Measurements from ENCODE around the gene VPS35L.

VPS35L gene

DNA sequence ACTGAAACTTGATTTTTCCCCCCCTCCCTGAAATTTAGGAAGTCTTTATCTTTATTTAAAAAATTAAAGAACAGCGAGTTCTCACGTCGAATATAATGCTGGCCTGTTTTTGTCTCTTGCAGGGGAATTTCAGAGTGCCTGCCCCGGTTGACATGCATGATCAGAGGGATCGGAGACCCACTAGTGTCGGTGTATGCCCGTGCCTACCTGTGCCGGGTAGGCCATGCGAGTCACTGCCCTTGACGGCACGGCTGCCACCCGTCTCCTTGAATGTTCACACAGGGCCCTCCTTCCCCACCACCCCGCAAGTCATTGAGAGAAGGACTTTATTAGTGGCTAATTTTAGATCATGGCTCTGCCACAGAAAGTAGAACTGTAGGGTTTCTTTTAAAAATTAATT is 54.7 kb downstream of the VPS35L start:
- Histone ChIP-seq H4K20me1 (ENCODE audit: control insufficient read depth, insufficient read depth, low read depth, low read length) (no peaks in the 10 kb centered on the region), H3K4me1 (ENCODE audit: control insufficient read depth, low read length) (no peaks in the 10 kb centered on the region), H3K27ac (ENCODE audit: low read depth, low read length) (no peak overlapping the region), H3K9me3 (ENCODE audit: control insufficient read depth, insufficient read depth, low read length) (no peaks in the 10 kb centered on the region), H3K4me3 (ENCODE audit: low read length) (no peak overlapping the region), H3K4me2 (ENCODE audit: low read length) (no peak overlapping the region), H3K79me2 (ENCODE audit: control insufficient read depth, low read length) (no peaks in the 10 kb centered on the region), H3K9me2 (replicated peaks; ENCODE audit: control insufficient read depth, low read length) (no peaks in the 10 kb centered on the region), H3F3A (ENCODE audit: control insufficient read depth, insufficient read depth) (no peaks in the 10 kb centered on the region), H3K27me3 (ENCODE audit: control insufficient read depth, low read length) (no peaks in the 10 kb centered on the region), H3K36me3 (ENCODE audit: control insufficient read depth, low read length) (no peaks in the 10 kb centered on the region)
- TF ChIP-seq EZH2phosphoT487 (IDR thresholded peaks at IDR 0.05; ENCODE audit: borderline replicate concordance, low read length), result no peak
- TF ChIP-seq, protein P1, sequence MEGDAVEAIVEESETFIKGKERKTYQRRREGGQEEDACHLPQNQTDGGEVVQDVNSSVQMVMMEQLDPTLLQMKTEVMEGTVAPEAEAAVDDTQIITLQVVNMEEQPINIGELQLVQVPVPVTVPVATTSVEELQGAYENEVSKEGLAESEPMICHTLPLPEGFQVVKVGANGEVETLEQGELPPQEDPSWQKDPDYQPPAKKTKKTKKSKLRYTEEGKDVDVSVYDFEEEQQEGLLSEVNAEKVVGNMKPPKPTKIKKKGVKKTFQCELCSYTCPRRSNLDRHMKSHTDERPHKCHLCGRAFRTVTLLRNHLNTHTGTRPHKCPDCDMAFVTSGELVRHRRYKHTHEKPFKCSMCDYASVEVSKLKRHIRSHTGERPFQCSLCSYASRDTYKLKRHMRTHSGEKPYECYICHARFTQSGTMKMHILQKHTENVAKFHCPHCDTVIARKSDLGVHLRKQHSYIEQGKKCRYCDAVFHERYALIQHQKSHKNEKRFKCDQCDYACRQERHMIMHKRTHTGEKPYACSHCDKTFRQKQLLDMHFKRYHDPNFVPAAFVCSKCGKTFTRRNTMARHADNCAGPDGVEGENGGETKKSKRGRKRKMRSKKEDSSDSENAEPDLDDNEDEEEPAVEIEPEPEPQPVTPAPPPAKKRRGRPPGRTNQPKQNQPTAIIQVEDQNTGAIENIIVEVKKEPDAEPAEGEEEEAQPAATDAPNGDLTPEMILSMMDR (IDR thresholded peaks at IDR 0.05; ENCODE audit: low read depth, low read length, poor library complexity, severe bottlenecking), result no peak

DNA sequence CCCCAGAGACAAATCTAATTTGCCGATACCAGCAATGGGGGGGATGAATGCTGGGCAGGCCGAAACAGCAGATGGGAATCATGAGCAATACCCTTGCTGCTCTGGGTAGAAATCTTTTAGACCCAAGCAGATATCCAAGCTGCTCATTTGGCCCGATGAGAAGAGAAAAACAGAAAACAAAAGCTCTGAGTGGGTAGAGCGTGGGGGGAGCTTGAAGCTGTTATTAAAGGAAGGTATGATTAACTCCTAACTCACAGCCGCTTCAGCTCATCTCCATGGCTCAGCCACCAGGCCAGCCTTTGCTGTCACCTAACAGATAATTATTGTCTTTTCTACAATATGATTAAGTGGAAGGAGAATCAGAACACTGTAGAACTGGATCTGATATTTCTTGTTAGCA is 58.3 kb downstream of the VPS35L start:
- H3K4me1 ChIP-seq (ENCODE audit: control insufficient read depth, low read length), result no peaks in the 10 kb centered on the region
- H3K9me3 ChIP-seq (ENCODE audit: control insufficient read depth, insufficient read depth, low read length), result no peaks in the 10 kb centered on the region
- no peak overlapping the region for H3K4me2 ChIP-seq (ENCODE audit: low read length)
- no peak overlapping the region for H3K27ac ChIP-seq (ENCODE audit: low read depth, low read length)
- no peak for TF ChIP-seq EZH2phosphoT487 (IDR thresholded peaks at IDR 0.05; ENCODE audit: borderline replicate concordance, low read length)
- TF ChIP-seq, protein P1 (IDR thresholded peaks at IDR 0.05; ENCODE audit: low read depth, low read length, poor library complexity, severe bottlenecking), result no peak
- no peaks in the 10 kb centered on the region for H4K20me1 ChIP-seq (ENCODE audit: control insufficient read depth, insufficient read depth, low read depth, low read length)
- H3F3A ChIP-seq (ENCODE audit: control insufficient read depth, insufficient read depth), result no peaks in the 10 kb centered on the region
- no peaks in the 10 kb centered on the region for H3K27me3 ChIP-seq (ENCODE audit: control insufficient read depth, low read length)
- no peaks in the 10 kb centered on the region for H3K79me2 ChIP-seq (ENCODE audit: control insufficient read depth, low read length)
- no peaks in the 10 kb centered on the region for H3K36me3 ChIP-seq (ENCODE audit: control insufficient read depth, low read length)
- H3K4me3 ChIP-seq (ENCODE audit: low read length), result no peak overlapping the region
- no peaks in the 10 kb centered on the region for H3K9me2 ChIP-seq (replicated peaks; ENCODE audit: control insufficient read depth, low read length)

DNA sequence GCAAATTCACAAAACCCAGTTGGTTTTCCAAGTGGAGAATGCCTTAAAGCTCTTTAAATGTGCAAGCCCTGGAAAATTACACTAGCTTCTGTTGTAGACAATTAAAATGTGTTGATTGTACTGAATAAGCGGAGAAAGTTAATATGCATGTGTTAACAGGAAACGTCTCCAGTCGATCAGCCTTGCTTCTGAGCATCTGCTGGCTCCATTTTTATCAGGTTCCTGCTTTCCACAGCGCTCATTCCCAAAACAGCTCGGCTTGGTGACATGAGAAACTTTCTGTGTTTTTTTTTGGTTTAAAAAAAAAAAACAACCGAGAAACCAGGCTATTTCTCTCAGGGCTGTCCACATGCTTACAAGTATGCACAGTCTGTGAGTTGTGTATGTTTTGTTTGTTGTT is 60.7 kb downstream of the VPS35L start:
- H3K27me3 ChIP-seq (ENCODE audit: control insufficient read depth, low read length), result no peaks in the 10 kb centered on the region
- H3K27ac ChIP-seq (ENCODE audit: low read depth, low read length), result no peak overlapping the region
- no peak overlapping the region for H3K4me3 ChIP-seq (ENCODE audit: low read length)
- H3K79me2 ChIP-seq (ENCODE audit: control insufficient read depth, low read length), result no peaks in the 10 kb centered on the region
- H3K9me2 ChIP-seq (replicated peaks; ENCODE audit: control insufficient read depth, low read length), result no peaks in the 10 kb centered on the region
- TF ChIP-seq EZH2phosphoT487 (IDR thresholded peaks at IDR 0.05; ENCODE audit: borderline replicate concordance, low read length), result no peak
- TF ChIP-seq, protein P1 (IDR thresholded peaks at IDR 0.05; ENCODE audit: low read depth, low read length, poor library complexity, severe bottlenecking), result no peak
- no peaks in the 10 kb centered on the region for H3K4me1 ChIP-seq (ENCODE audit: control insufficient read depth, low read length)
- no peaks in the 10 kb centered on the region for H3K9me3 ChIP-seq (ENCODE audit: control insufficient read depth, insufficient read depth, low read length)
- no peaks in the 10 kb centered on the region for H4K20me1 ChIP-seq (ENCODE audit: control insufficient read depth, insufficient read depth, low read depth, low read length)
- H3F3A ChIP-seq (ENCODE audit: control insufficient read depth, insufficient read depth), result no peaks in the 10 kb centered on the region
- H3K36me3 ChIP-seq (ENCODE audit: control insufficient read depth, low read length), result no peaks in the 10 kb centered on the region
- H3K4me2 ChIP-seq (ENCODE audit: low read length), result no peak overlapping the region

DNA sequence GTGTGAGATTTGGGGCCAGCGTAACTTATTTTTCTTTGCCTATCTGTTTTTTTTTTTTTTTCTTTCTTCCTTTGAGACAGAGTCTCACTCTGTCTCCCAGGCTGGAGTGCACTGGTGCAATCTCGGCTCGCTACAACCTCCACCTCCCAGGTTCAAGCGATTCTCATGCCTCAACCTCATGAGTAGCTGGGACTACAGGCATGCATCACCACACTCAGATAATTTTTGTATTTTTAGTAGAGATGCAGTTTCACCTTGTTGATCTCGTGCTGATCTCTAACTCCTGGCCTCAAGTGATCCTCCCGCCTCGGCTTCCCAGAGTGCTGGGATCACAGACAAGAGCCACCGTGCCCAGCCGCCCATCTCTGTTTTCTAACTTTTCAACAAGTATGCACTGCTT is 63.4 kb downstream of the VPS35L start:
- no peaks in the 10 kb centered on the region for H3K27me3 ChIP-seq (ENCODE audit: control insufficient read depth, low read length)
- no peaks in the 10 kb centered on the region for H3K4me1 ChIP-seq (ENCODE audit: control insufficient read depth, low read length)
- no peaks in the 10 kb centered on the region for H3F3A ChIP-seq (ENCODE audit: control insufficient read depth, insufficient read depth)
- no peaks in the 10 kb centered on the region for H3K9me3 ChIP-seq (ENCODE audit: control insufficient read depth, insufficient read depth, low read length)
- H3K27ac ChIP-seq (ENCODE audit: low read depth, low read length), result no peak overlapping the region
- no peaks in the 10 kb centered on the region for H4K20me1 ChIP-seq (ENCODE audit: control insufficient read depth, insufficient read depth, low read depth, low read length)
- no peak overlapping the region for H3K4me3 ChIP-seq (ENCODE audit: low read length)
- TF ChIP-seq EZH2phosphoT487 (IDR thresholded peaks at IDR 0.05; ENCODE audit: borderline replicate concordance, low read length), result no peak
- TF ChIP-seq, protein P1 (IDR thresholded peaks at IDR 0.05; ENCODE audit: low read depth, low read length, poor library complexity, severe bottlenecking), result no peak
- H3K79me2 ChIP-seq (ENCODE audit: control insufficient read depth, low read length), result no peaks in the 10 kb centered on the region
- H3K4me2 ChIP-seq (ENCODE audit: low read length), result no peak overlapping the region
- no peaks in the 10 kb centered on the region for H3K9me2 ChIP-seq (replicated peaks; ENCODE audit: control insufficient read depth, low read length)
- H3K36me3 ChIP-seq (ENCODE audit: control insufficient read depth, low read length), result no peaks in the 10 kb centered on the region

Data from DOHH2 (cell line).